ENCODE measurements around the gene MEAK7.

DNA sequence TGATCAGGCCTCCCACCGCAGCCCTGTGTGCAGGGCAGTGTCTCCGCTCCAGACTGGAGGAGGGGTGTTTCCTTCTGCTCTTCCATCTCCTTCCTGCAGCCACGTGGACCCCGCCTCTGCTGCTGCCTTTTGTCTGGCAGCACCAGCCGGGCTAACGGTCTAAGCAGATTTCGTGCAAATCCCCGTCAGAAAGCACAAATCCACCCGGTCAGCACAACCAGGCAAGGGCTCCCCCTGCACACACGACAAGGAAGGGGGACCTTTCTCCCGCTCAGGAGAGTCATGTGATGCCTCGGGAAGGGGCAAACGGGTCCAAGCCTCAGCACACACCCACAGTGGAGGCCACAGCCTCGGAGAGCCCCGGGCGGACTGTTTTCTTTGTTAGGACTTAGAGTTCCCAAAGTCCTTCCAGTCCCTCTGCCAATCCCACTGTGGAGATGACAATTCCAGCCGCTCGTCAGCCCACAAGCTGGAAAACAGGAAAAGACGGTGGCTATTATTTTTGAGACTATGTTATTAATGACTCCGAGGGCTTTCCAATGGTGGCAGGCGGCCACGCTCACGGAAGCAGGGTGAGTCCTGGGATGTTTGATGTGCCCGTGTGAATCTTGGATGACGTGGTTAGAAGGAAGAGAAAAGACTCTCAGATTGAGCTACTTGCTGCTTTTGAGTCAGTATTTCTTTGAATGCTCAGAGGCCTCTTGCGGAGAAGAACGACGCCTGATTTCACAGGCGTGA is 22.5 kb upstream of the MEAK7 start:
- TF ChIP-seq, protein P1, sequence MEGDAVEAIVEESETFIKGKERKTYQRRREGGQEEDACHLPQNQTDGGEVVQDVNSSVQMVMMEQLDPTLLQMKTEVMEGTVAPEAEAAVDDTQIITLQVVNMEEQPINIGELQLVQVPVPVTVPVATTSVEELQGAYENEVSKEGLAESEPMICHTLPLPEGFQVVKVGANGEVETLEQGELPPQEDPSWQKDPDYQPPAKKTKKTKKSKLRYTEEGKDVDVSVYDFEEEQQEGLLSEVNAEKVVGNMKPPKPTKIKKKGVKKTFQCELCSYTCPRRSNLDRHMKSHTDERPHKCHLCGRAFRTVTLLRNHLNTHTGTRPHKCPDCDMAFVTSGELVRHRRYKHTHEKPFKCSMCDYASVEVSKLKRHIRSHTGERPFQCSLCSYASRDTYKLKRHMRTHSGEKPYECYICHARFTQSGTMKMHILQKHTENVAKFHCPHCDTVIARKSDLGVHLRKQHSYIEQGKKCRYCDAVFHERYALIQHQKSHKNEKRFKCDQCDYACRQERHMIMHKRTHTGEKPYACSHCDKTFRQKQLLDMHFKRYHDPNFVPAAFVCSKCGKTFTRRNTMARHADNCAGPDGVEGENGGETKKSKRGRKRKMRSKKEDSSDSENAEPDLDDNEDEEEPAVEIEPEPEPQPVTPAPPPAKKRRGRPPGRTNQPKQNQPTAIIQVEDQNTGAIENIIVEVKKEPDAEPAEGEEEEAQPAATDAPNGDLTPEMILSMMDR (IDR thresholded peaks at IDR 0.05) = no peak
- TF ChIP-seq POLR2A (IDR thresholded peaks at IDR 0.05) = no peak

All from adrenal gland (tissue), 5 donors.